Cardiac muscle cell (in vitro differentiated cells and primary cell): ENCODE results near the gene CDR2. TPM values are rescaled to one million over a fixed set of nuclear protein-coding genes. Genes with fewer than 3 reads are reported as not detected.

ENCODE experiments used
- DNase-seq, 2 donors: peaks; one replicate each; pipeline versions ENCODE4 v3.0.0 to v3.0.0-alpha.2; 2010 to 2017; ENCODE audit warnings: low read depth in 1 of 2, low spot score in 1 of 2
- H3K27ac ChIP-seq: fragments of 200-600 bp; sonication (generic); 2 replicates; pipeline ENCODE4 v1.5.1; 2016
- H3K27me3 ChIP-seq: fragments of 200-600 bp; sonication (generic); 2 replicates; pipeline ENCODE4 v1.6.0; 2016; ENCODE audit warnings: control low read depth
- H3K36me3 ChIP-seq: fragments of 200-600 bp; sonication (generic); 2 replicates; pipeline ENCODE4 v1.5.1; 2016; ENCODE audit warnings: control low read depth
- H3K4me1 ChIP-seq: fragments of 200-600 bp; sonication (generic); 2 replicates; pipeline ENCODE4 v1.8.1; 2017; ENCODE audit warnings: low read depth, mild to moderate bottlenecking, mixed run types
- H3K4me3 ChIP-seq: fragments of 200-600 bp; sonication (generic); 2 replicates; pipeline ENCODE4 v1.5.1; 2016; ENCODE audit warnings: mild to moderate bottlenecking
- H3K9me3 ChIP-seq: fragments of 200-600 bp; sonication (generic); 2 replicates; pipeline ENCODE4 v1.5.1; 2017; ENCODE audit warnings: low read depth, mild to moderate bottlenecking, control low read depth
- CTCF ChIP-seq: IDR thresholded peaks from 2 replicates; pipeline ENCODE4 v1.5.1; 2012; ENCODE audit warnings: low read depth, mild to moderate bottlenecking, low read length
- polyA plus RNA-seq: library from polyadenylated mRNA; unstranded; fragments of >200 nt; fragmentation: Nextera tagmentation; extraction: Ambion mirVana; gene quantifications from 2 replicates; pipeline ENCODE4 v1.2.1, GENCODE V29; 2016
- total RNA-seq: library from RNA; depleted of rRNA; stranded (reverse); fragments of >200 nt; gene quantifications from 2 replicates; pipeline ENCODE4 v1.2.3, GENCODE V29; 2016

CDR2 gene
- total RNA-seq (7.4 and 10.7 TPM in 2 replicates), polyA plus RNA-seq (7.5 and 9.7 TPM in 2 replicates)

- no peak for TF ChIP-seq CTCF
- Histone ChIP-seq H3K9me3 (no peaks in the 10 kb centered on the region), H3K4me3 (peak within 1 kb of the TSS; percentile 61), H3K36me3 (no peaks in the 10 kb centered on the region), H3K27ac (no peak within 1 kb of the TSS), H3K4me1 (no peaks in the 10 kb centered on the region), H3K27me3 (peaks cover 6% of the 10 kb centered on the region)
- DNase-seq: peak; percentile 98 to 99
These were observed at the start of gene CDR2 for GRCh38 chr16:22374311-22375116. Gene CDR2, minus strand, starts transcription at chr16:22374619. Its CDS starts 310 bp downstream, at chr16:22374309.

DNA sequence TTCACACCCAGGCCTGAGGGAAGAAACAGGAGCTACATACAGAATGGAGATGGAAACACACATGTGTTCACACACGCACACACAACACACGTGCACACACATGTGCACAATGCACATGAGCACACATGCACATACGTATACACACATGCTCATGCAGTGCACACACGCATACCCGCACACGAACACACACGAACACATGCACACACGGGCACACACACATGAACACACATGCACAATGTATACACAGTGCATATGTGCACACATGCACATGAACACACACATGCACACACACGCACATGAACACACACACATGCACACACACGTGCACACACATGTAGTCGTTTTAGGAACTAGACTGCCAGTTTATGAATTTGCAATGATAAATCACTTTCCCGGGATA, 49.3 kb upstream of the CDR2 start:
- no peaks in the 10 kb centered on the region for H3K27me3 ChIP-seq
- no peak overlapping the region for H3K4me3 ChIP-seq
- TF ChIP-seq CTCF: no peak
- no peaks in the 10 kb centered on the region for H3K9me3 ChIP-seq
- no peaks in the 10 kb centered on the region for H3K4me1 ChIP-seq
- H3K36me3 ChIP-seq: peaks cover 5% of the 10 kb centered on the region
- no peak overlapping the region for H3K27ac ChIP-seq
- no peak for DNase-seq

GRCh38 chr16:22421136-22421535, 46.7 kb upstream of the CDR2 start:
- no peak for DNase-seq
- peaks cover 3% of the 10 kb centered on the region for H3K36me3 ChIP-seq
- TF ChIP-seq CTCF: no peak

GRCh38 chr16:22420606-22421135, 46.3 kb upstream of the CDR2 start:
- Histone ChIP-seq H3K4me1 (no peaks in the 10 kb centered on the region), H3K36me3 (peaks cover 3% of the 10 kb centered on the region), H3K27me3 (no peaks in the 10 kb centered on the region), H3K27ac (no peak overlapping the region), H3K4me3 (no peak overlapping the region), H3K9me3 (no peaks in the 10 kb centered on the region)
- no peak for TF ChIP-seq CTCF
- DNase-seq: no peak

More at GRCh38 chr16:22421136-22421535, 46.7 kb upstream of the CDR2 start:
- Histone ChIP-seq H3K9me3 (no peaks in the 10 kb centered on the region), H3K4me1 (no peaks in the 10 kb centered on the region), H3K27ac (no peak overlapping the region), H3K27me3 (no peaks in the 10 kb centered on the region), H3K4me3 (no peak overlapping the region)

DNA sequence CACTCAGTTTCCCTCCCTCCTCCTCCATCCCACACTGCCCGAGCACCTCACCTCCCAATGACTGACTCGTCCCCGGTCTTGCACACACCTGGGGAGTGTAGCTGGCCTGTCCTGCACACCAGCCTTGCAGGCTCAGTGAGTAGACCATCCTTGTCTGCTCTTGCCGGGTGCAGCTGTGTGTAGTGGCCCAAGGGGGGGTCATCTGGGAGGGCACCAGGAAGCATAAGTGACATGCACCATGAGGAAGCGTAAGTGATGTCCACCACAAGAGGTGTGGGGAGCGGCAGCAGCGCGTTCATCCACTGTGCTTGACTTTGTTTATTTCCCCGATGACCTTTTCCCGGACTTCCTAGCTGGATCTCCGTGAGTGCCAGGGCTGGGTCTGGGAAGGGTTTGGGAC, 45.5 kb upstream of the CDR2 start:
- Histone ChIP-seq H3K9me3 (no peaks in the 10 kb centered on the region), H3K36me3 (peaks cover 3% of the 10 kb centered on the region), H3K27ac (no peak overlapping the region), H3K4me1 (no peaks in the 10 kb centered on the region), H3K27me3 (no peaks in the 10 kb centered on the region), H3K4me3 (no peak overlapping the region)
- DNase-seq: no peak
- TF ChIP-seq CTCF: no peak
